ENCODE measurements around the gene DMRT3. TPM values are rescaled to one million over a fixed set of nuclear protein-coding genes. Genes with fewer than 3 reads are reported as not detected.
A peak's percentile ranks its signal among the peaks of the same experiment; 100 is the strongest.

DMRT3 gene
- total RNA-seq, 2 donors from 2014 or later = not detected

GRCh38 chr9:1009101-1009707, 32.7 kb downstream of the DMRT3 start:
- TF ChIP-seq, protein P1, sequence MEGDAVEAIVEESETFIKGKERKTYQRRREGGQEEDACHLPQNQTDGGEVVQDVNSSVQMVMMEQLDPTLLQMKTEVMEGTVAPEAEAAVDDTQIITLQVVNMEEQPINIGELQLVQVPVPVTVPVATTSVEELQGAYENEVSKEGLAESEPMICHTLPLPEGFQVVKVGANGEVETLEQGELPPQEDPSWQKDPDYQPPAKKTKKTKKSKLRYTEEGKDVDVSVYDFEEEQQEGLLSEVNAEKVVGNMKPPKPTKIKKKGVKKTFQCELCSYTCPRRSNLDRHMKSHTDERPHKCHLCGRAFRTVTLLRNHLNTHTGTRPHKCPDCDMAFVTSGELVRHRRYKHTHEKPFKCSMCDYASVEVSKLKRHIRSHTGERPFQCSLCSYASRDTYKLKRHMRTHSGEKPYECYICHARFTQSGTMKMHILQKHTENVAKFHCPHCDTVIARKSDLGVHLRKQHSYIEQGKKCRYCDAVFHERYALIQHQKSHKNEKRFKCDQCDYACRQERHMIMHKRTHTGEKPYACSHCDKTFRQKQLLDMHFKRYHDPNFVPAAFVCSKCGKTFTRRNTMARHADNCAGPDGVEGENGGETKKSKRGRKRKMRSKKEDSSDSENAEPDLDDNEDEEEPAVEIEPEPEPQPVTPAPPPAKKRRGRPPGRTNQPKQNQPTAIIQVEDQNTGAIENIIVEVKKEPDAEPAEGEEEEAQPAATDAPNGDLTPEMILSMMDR (IDR thresholded peaks at IDR 0.05) = peak; percentile 97

DNA sequence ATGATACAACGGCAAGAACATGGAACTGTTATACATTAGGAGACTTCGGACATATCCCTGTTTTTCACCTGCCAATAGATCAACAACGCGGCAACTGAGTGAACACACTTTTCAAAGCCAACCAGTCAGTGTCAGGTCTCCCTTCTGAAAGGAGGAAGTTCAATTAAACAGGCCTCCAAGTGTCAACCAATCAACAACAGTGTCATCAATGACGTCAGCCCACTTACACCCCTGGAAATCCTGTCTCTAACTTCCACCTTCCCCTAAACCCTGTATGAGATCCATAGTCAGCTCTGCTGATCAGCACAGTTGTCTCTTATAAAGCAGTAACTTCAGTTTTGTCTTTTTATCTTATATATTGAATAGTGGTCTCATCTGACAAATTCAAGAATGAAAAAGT, 36.6 kb downstream of the DMRT3 start:
- H3K4me3 ChIP-seq = no peak overlapping the region
- H3K27me3 ChIP-seq = no peaks in the 10 kb centered on the region
- DNase-seq = no peak
- TF ChIP-seq, protein P1 (IDR thresholded peaks at IDR 0.05) = no peak
- no peaks in the 10 kb centered on the region for H3K9me3 ChIP-seq
- no peaks in the 10 kb centered on the region for H3K36me3 ChIP-seq
- no peak overlapping the region for H3K27ac ChIP-seq
- intact Hi-C loops (cut with DNase I) = loop anchor here (10.0 kb wide), 2 partner anchors 398 to 602 kb away; no protein-coding TSS in a partner anchor
- H3K9ac ChIP-seq (ENCODE audit: low read depth in 2 of 2, low read length in 2 of 2) = no peak overlapping the region
- no peaks in the 10 kb centered on the region for H3K4me1 ChIP-seq

More at GRCh38 chr9:1009101-1009707, 32.7 kb downstream of the DMRT3 start:
- H3K9me3 ChIP-seq = no peaks in the 10 kb centered on the region
- DNase-seq = peak; percentile 86
- no peak overlapping the region for H3K27ac ChIP-seq
- no peaks in the 10 kb centered on the region for H3K36me3 ChIP-seq
- no peak overlapping the region for H3K4me3 ChIP-seq
- H3K9ac ChIP-seq (ENCODE audit: low read depth in 2 of 2, low read length in 2 of 2) = no peak overlapping the region
- intact Hi-C loops (cut with DNase I) = loop anchor here (5.0 kb wide), 1 partner anchor 117 kb away; no protein-coding TSS in a partner anchor
- no peaks in the 10 kb centered on the region for H3K4me1 ChIP-seq
- H3K27me3 ChIP-seq = no peaks in the 10 kb centered on the region

DNA sequence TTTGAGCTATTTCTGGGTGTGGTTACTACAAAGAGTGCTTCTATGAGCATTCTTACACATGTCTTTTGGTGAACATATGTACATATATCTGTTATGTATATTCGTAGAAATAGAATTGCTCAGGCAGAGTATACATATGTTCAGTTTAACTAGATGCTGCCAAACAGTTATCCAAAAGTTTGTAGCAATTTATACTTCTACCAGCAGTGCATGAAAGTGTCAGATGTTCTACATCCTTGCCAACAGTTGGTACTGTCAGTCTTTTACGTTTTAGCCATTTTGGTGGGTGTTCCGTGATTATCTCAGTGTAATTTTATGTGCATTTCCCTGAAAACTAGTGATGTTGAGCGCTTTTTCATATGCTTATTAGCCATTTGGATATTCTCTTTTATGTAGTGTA, 37.8 kb downstream of the DMRT3 start:
- no peaks in the 10 kb centered on the region for H3K27me3 ChIP-seq
- no peaks in the 10 kb centered on the region for H3K36me3 ChIP-seq
- H3K4me3 ChIP-seq = no peak overlapping the region
- H3K4me1 ChIP-seq = no peaks in the 10 kb centered on the region
- TF ChIP-seq, protein P1 (IDR thresholded peaks at IDR 0.05) = no peak
- H3K9me3 ChIP-seq = no peaks in the 10 kb centered on the region
- intact Hi-C loops (cut with DNase I) = loop anchor here (10.0 kb wide), 2 partner anchors 399 to 601 kb away; no protein-coding TSS in a partner anchor
- no peak overlapping the region for H3K27ac ChIP-seq
- no peak overlapping the region for H3K9ac ChIP-seq (ENCODE audit: low read depth in 2 of 2, low read length in 2 of 2)
- no peak for DNase-seq

- Histone ChIP-seq H3K27ac (no peak overlapping the region), H3K27me3 (no peaks in the 10 kb centered on the region), H3K36me3 (no peaks in the 10 kb centered on the region), H3K4me3 (no peak overlapping the region), H3K9ac (ENCODE audit: low read depth in 2 of 2, low read length in 2 of 2) (no peak overlapping the region), H3K9me3 (no peaks in the 10 kb centered on the region), H3K4me1 (no peaks in the 10 kb centered on the region)
- no peak for DNase-seq
- TF ChIP-seq, protein P1 (IDR thresholded peaks at IDR 0.05) = no peak
- intact Hi-C loops (cut with DNase I) = loop anchor here (10.0 kb wide), 2 partner anchors 400 to 600 kb away; no protein-coding TSS in a partner anchor
Measured at GRCh38 chr9:1014640-1015039, 38.2 kb downstream of the DMRT3 start.

GRCh38 chr9:1018121-1018520, 41.7 kb downstream of the DMRT3 start:
- Histone ChIP-seq H3K27me3 (no peaks in the 10 kb centered on the region), H3K27ac (no peak overlapping the region), H3K9me3 (no peaks in the 10 kb centered on the region), H3K4me1 (no peaks in the 10 kb centered on the region), H3K36me3 (no peaks in the 10 kb centered on the region), H3K4me3 (no peak overlapping the region), H3K9ac (ENCODE audit: low read depth in 2 of 2, low read length in 2 of 2) (no peak overlapping the region)
- TF ChIP-seq, protein P1 (IDR thresholded peaks at IDR 0.05) = peak; percentile 30
- intact Hi-C loops (cut with DNase I) = loop anchor here (10.0 kb wide), 2 partner anchors 403 to 597 kb away; no protein-coding TSS in a partner anchor
- peak; percentile 40 for DNase-seq
